ENCODE results near the gene TTYH1.

TTYH1 gene

GRCh38 chr19:54484451-54484850 lies 69.2 kb downstream of the TTYH1 start:
- no peak for DNase-seq

- DNase-seq, result peak; percentile 21
Observed at GRCh38 chr19:54485851-54486250, 70.6 kb downstream of the TTYH1 start.

Data from suppressor macrophage treated with lipopolysaccharide for 4 hours (primary cell).